Neural cell (in vitro differentiated cells): ENCODE results near the gene ATP13A2. TPM values are rescaled to one million over a fixed set of nuclear protein-coding genes. Genes with fewer than 3 reads are reported as not detected.

Source experiments
- H2AFZ ChIP-seq: fragments of 200-600, 300-800 bp; sonication (generic), shearing (Covaris generic); 2 replicates; pipeline ENCODE4 v1.6.0; 2014; ENCODE audit warnings: low read depth, mild to moderate bottlenecking, antibody characterized with exemption, low read length, moderate library complexity
- H3F3A ChIP-seq: fragments of 200-600 bp; shearing (Covaris generic); 2 replicates; pipeline ENCODE4 v1.6.1; 2016; ENCODE audit warnings: mild to moderate bottlenecking, moderate library complexity, mixed read lengths, antibody characterized with exemption, low read length; ENCODE audit not compliant: insufficient read depth, poor library complexity, severe bottlenecking
- H3K27ac ChIP-seq: fragments of 200-600, 300-800 bp; sonication (generic), shearing (Covaris generic); 2 replicates; pipeline ENCODE4 v1.5.1; 2014; ENCODE audit warnings: mild to moderate bottlenecking, low read length, moderate library complexity
- H3K27me3 ChIP-seq: fragments of 300-800, 200-600 bp; sonication (generic), shearing (Covaris generic); 2 replicates; pipeline ENCODE4 v1.6.0; 2014; ENCODE audit warnings: mild to moderate bottlenecking, low read depth, low read length, moderate library complexity; ENCODE audit not compliant: insufficient read depth
- H3K36me3 ChIP-seq: fragments of 300-800, 200-600 bp; sonication (generic), shearing (Covaris generic); 2 replicates; pipeline ENCODE4 v1.5.1; 2014; ENCODE audit warnings: mild to moderate bottlenecking, antibody characterized with exemption, low read length, moderate library complexity; ENCODE audit not compliant: insufficient read depth
- H3K4me2 ChIP-seq: fragments of 300-800, 200-600 bp; sonication (generic), shearing (Covaris generic); 2 replicates; pipeline ENCODE4 v1.6.0; 2014; ENCODE audit warnings: mild to moderate bottlenecking, low read length
- H3K4me3 ChIP-seq: fragments of 300-800, 200-600 bp; sonication (generic), shearing (Covaris generic); 2 replicates; pipeline ENCODE4 v1.5.1; 2014; ENCODE audit warnings: mild to moderate bottlenecking, low read length, moderate library complexity
- H3K79me2 ChIP-seq: fragments of 200-600 bp; shearing (Covaris generic); replicated peaks from 2 replicates; pipeline ENCODE4 v1.6.0; 2014; ENCODE audit warnings: mild to moderate bottlenecking, low read length, moderate library complexity; ENCODE audit not compliant: insufficient read depth
- H3K9ac ChIP-seq: fragments of 300-800, 200-600 bp; sonication (generic), shearing (Covaris generic); 2 replicates; pipeline ENCODE4 v1.6.1; 2016; ENCODE audit warnings: mild to moderate bottlenecking, low read length, mixed read lengths
- H3K9me2 ChIP-seq: fragments of 200-600 bp; shearing (Covaris generic); 2 replicates; pipeline ENCODE4 v1.6.1; 2016; ENCODE audit warnings: mild to moderate bottlenecking, low read length, mixed read lengths; ENCODE audit not compliant: insufficient read depth
- H3K9me3 ChIP-seq: fragments of 200-600, 300-800 bp; sonication (generic), shearing (Covaris generic); 2 replicates; pipeline ENCODE4 v1.6.1; 2016; ENCODE audit warnings: mild to moderate bottlenecking, mixed run types, low read length, moderate library complexity, mixed read lengths
- H4K20me1 ChIP-seq: fragments of 200-600 bp; shearing (Covaris generic); 2 replicates; pipeline ENCODE4 v1.6.1; 2016; ENCODE audit warnings: mild to moderate bottlenecking, mixed run types; ENCODE audit not compliant: insufficient read depth
- CTCF ChIP-seq: fragments of 450-650 bp; IDR thresholded peaks from 2 replicates; pipeline ENCODE4 v1.5.1; 2014; ENCODE audit warnings: antibody characterized with exemption, mild to moderate bottlenecking, moderate library complexity; ENCODE audit not compliant: poor library complexity, severe bottlenecking
- EP300 ChIP-seq: fragments of 450-650 bp; conservative IDR thresholded peaks from 2 replicates; pipeline ENCODE4 v1.6.1; 2014; ENCODE audit warnings: antibody characterized with exemption, mild to moderate bottlenecking, moderate library complexity; ENCODE audit not compliant: poor library complexity, severe bottlenecking
- EZH2 ChIP-seq: fragments of 200-600, 300-800 bp; shearing (Covaris generic), sonication (generic); IDR thresholded peaks from 2 replicates; pipeline ENCODE4 v1.6.1; 2014; ENCODE audit warnings: antibody characterized with exemption, low read length, borderline replicate concordance, mild to moderate bottlenecking; ENCODE audit not compliant: insufficient read depth, poor library complexity, severe bottlenecking
- MXI1 ChIP-seq: fragments of 450-650 bp; conservative IDR thresholded peaks from 2 replicates; pipeline ENCODE4 v1.6.1; 2014; ENCODE audit warnings: antibody characterized with exemption, mild to moderate bottlenecking; ENCODE audit not compliant: poor library complexity, severe bottlenecking
- POLR2AphosphoS5 ChIP-seq: IDR thresholded peaks from 2 replicates; pipeline ENCODE4 v1.6.1; 2012
- RAD21 ChIP-seq: fragments of 450-650 bp; conservative IDR thresholded peaks from 2 replicates; pipeline ENCODE4 v1.6.1; 2014; ENCODE audit warnings: antibody characterized with exemption, mild to moderate bottlenecking, moderate library complexity
- SMC3 ChIP-seq: fragments of 450-650 bp; conservative IDR thresholded peaks from 2 replicates; pipeline ENCODE4 v1.6.1; 2014; ENCODE audit warnings: antibody characterized with exemption, mild to moderate bottlenecking, moderate library complexity; ENCODE audit not compliant: poor library complexity
- TAF1 ChIP-seq: IDR thresholded peaks from 2 replicates; pipeline ENCODE4 v1.6.1; 2012; ENCODE audit warnings: low read depth
- polyA plus RNA-seq: library from polyadenylated mRNA; depleted of rRNA; stranded (reverse); fragments of >200 nt; gene quantifications from 2 replicates; pipeline ENCODE4 v1.2.3, GENCODE V29; 2014
- TF ChIP-seq, protein P1 (sequence below): IDR thresholded peaks from 2 replicates; pipeline ENCODE4 v1.6.1; 2012; ENCODE audit warnings: borderline replicate concordance

ATP13A2 gene
- polyA plus RNA-seq, 1 donor from 2014 or later, result 43.3 TPM

DNA sequence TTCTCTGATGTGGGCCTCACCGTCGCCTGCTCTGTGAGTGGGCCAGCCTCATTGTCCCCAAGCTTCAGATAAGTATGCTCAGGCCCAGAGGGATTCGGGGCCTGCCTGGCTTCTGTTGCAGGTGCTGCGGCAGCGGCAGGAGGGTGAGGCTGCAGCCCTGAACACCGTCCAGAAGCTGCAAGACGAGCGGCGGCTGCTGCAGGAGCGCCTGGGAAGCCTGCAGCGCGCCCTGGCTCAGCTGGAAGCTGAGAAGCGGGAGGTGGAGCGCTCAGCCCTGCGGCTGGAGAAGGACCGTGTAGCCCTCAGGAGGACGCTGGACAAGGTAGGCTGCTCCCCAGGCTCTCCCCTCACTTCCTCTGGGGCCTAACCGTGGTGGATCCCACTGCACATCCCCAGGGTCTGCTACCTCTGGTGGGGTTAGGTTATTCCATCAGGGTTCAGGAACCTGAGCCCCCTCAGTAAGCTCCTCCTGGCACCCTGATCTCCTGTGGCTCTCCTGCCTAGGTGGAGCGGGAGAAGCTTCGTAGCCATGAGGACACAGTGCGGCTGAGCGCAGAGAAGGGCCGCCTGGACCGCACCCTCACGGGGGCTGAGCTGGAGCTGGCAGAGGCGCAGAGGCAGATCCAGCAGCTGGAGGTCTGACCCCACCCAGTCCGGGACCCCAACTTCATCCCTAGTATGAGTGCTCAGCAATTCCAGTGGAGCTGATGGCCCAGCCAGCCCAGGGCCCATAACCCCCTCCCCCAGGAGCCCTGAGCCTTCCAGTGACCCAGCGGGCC lies 41.4 kb downstream of the ATP13A2 start:
- Histone ChIP-seq H3K79me2 (no peaks in the 10 kb centered on the region), H3K27me3 (no peaks in the 10 kb centered on the region), H3K4me2 (no peak overlapping the region), H3K4me3 (no peak overlapping the region), H3F3A (no peaks in the 10 kb centered on the region), H3K9me2 (no peaks in the 10 kb centered on the region), H4K20me1 (no peaks in the 10 kb centered on the region), H3K9ac (no peak overlapping the region), H3K36me3 (no peaks in the 10 kb centered on the region), H2AFZ (no peak overlapping the region), H3K9me3 (no peaks in the 10 kb centered on the region), H3K27ac (no peak overlapping the region)
- no peak for TF ChIP-seq CTCF

DNA sequence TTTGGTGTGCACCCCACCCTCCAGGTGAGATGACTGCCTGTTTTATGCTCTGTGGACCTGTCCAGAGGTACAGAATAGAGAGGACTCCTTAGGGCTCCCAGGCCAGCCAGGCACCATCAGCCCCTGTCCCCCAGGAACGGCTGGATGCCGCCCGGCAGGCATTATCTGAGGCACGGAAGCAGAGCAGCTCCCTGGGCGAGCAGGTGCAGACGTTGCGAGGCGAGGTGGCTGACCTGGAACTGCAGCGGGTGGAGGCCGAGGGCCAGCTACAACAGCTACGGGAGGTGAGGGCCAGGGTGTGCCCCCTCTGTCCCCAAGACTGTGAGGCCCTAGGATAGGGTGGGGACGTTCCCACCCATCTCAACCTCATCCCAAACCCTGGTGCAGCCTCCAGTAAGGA lies 42.1 kb downstream of the ATP13A2 start:
- no peak overlapping the region for H3K27ac ChIP-seq
- H3F3A ChIP-seq, result no peaks in the 10 kb centered on the region
- H3K4me2 ChIP-seq, result no peak overlapping the region
- no peaks in the 10 kb centered on the region for H3K36me3 ChIP-seq
- no peaks in the 10 kb centered on the region for H3K9me2 ChIP-seq
- H3K27me3 ChIP-seq, result no peaks in the 10 kb centered on the region
- no peak overlapping the region for H2AFZ ChIP-seq
- no peak for TF ChIP-seq CTCF
- TF ChIP-seq POLR2AphosphoS5, result no peak
- no peak for TF ChIP-seq EP300
- no peak for TF ChIP-seq MXI1
- no peak for TF ChIP-seq EZH2
- no peak for TF ChIP-seq SMC3
- no peaks in the 10 kb centered on the region for H4K20me1 ChIP-seq
- no peak overlapping the region for H3K4me3 ChIP-seq
- H3K9ac ChIP-seq, result no peak overlapping the region
- H3K79me2 ChIP-seq, result no peaks in the 10 kb centered on the region
- H3K9me3 ChIP-seq, result no peaks in the 10 kb centered on the region

DNA sequence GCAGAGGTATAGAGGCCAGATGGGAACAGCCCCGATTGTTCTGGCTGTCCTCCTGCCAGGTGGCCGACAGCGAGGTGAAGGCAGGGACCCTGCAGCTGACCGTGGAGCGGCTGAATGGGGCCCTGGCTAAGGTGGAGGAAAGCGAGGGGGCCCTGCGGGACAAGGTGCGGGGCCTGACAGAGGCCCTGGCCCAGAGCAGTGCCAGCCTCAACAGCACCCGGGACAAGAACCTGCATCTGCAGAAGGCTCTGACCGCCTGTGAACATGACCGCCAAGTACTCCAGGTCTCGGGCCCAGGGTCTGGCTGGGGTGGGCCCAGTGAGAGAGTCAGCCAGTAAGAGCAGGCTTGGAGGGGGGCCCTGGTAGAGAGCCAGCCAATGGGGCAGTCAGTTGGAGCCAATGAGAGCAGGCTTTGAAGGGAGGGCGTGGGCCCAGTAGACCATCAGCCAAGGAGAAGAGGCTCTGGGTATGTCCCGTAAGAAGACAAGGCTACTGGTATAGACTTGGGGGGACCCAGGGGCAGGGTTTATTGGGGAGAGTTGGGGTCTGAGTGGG lies 42.6 kb downstream of the ATP13A2 start:
- H3K9me3 ChIP-seq, result no peaks in the 10 kb centered on the region
- no peaks in the 10 kb centered on the region for H3K36me3 ChIP-seq
- no peak overlapping the region for H3K4me3 ChIP-seq
- no peak overlapping the region for H2AFZ ChIP-seq
- H3K9me2 ChIP-seq, result no peaks in the 10 kb centered on the region
- H3K79me2 ChIP-seq, result no peaks in the 10 kb centered on the region
- H3K9ac ChIP-seq, result no peak overlapping the region
- TF ChIP-seq CTCF (no peak), TAF1 (no peak), RAD21 (no peak), MXI1 (no peak), EP300 (no peak), EZH2 (no peak), POLR2AphosphoS5 (no peak), SMC3 (no peak)
- TF ChIP-seq, protein P1, sequence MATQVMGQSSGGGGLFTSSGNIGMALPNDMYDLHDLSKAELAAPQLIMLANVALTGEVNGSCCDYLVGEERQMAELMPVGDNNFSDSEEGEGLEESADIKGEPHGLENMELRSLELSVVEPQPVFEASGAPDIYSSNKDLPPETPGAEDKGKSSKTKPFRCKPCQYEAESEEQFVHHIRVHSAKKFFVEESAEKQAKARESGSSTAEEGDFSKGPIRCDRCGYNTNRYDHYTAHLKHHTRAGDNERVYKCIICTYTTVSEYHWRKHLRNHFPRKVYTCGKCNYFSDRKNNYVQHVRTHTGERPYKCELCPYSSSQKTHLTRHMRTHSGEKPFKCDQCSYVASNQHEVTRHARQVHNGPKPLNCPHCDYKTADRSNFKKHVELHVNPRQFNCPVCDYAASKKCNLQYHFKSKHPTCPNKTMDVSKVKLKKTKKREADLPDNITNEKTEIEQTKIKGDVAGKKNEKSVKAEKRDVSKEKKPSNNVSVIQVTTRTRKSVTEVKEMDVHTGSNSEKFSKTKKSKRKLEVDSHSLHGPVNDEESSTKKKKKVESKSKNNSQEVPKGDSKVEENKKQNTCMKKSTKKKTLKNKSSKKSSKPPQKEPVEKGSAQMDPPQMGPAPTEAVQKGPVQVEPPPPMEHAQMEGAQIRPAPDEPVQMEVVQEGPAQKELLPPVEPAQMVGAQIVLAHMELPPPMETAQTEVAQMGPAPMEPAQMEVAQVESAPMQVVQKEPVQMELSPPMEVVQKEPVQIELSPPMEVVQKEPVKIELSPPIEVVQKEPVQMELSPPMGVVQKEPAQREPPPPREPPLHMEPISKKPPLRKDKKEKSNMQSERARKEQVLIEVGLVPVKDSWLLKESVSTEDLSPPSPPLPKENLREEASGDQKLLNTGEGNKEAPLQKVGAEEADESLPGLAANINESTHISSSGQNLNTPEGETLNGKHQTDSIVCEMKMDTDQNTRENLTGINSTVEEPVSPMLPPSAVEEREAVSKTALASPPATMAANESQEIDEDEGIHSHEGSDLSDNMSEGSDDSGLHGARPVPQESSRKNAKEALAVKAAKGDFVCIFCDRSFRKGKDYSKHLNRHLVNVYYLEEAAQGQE, result no peak
- no peaks in the 10 kb centered on the region for H3K27me3 ChIP-seq
- no peaks in the 10 kb centered on the region for H3F3A ChIP-seq
- H4K20me1 ChIP-seq, result no peaks in the 10 kb centered on the region
- no peak overlapping the region for H3K4me2 ChIP-seq
- no peak overlapping the region for H3K27ac ChIP-seq
